H1 (cell line): ENCODE measurements around the gene IRF2BP1. TPM values are rescaled to one million over a fixed set of nuclear protein-coding genes. Genes with fewer than 3 reads are reported as not detected.

Experiments
- CTCF ChIA-PET: fragments of 300-600 bp; sonication (Branson Sonifier 250); formaldehyde crosslinking; loops from one replicate; lab custom pipeline; 2021; ENCODE audit not compliant: partially characterized antibody; lab: Charles Lee
- POLR2A ChIA-PET: fragments of 300-600 bp; sonication (Branson Sonifier 250); formaldehyde crosslinking; loops from one replicate; lab custom pipeline; 2021; ENCODE audit warnings: inconsistent platforms; ENCODE audit not compliant: partially characterized antibody; lab: Charles Lee
- DNase-seq, 2 experiments: peaks; one replicate each; pipeline versions ENCODE4 v3.0.0 to v3.0.0-alpha.2; 2010 to 2022; ENCODE audit warnings: low spot score in 2 of 2, low read depth in 1 of 2, mixed read lengths in 1 of 2
- FAIRE-seq: peaks from 2 replicates; lab custom pipeline; 2011; peaks lifted over from hg19 to GRCh38; lab: Jason Lieb, UNC
- H2AFZ ChIP-seq: 2 replicates; pipeline ENCODE4 v1.8.1; 2012; ENCODE audit warnings: low read length, inconsistent platforms
- H2AK5ac ChIP-seq: 2 replicates; pipeline ENCODE4 v1.6.1; 2013; ENCODE audit warnings: low read depth, low read length
- H2BK120ac ChIP-seq: replicated peaks from 2 replicates; pipeline ENCODE3; 2013; ENCODE audit warnings: low read depth, low read length, inconsistent platforms
- H2BK12ac ChIP-seq: 2 replicates; pipeline ENCODE4 v1.6.1; 2013; ENCODE audit warnings: low read depth, low read length
- H2BK15ac ChIP-seq: 2 replicates; pipeline ENCODE4 v1.6.1; 2013; ENCODE audit warnings: low read length
- H2BK20ac ChIP-seq: 2 replicates; pipeline ENCODE4 v1.6.1; 2013; ENCODE audit warnings: low read length
- H2BK5ac ChIP-seq: 2 replicates; pipeline ENCODE4 v1.6.1; 2013; ENCODE audit warnings: low read depth, low read length
- H3K14ac ChIP-seq: 2 replicates; pipeline ENCODE4 v1.6.1; 2013; ENCODE audit warnings: inconsistent platforms; ENCODE audit not compliant: insufficient read length
- H3K18ac ChIP-seq: 2 replicates; pipeline ENCODE4 v1.6.1; 2013; ENCODE audit warnings: low read length; ENCODE audit errors: extremely low read depth
- H3K23ac ChIP-seq: 2 replicates; pipeline ENCODE4 v1.6.1; 2013; ENCODE audit warnings: inconsistent platforms; ENCODE audit not compliant: insufficient read length
- H3K23me2 ChIP-seq: 2 replicates; pipeline ENCODE4 v1.6.1; 2013; ENCODE audit warnings: low read depth, low read length
- H3K27ac ChIP-seq: 2 replicates; pipeline ENCODE4 v1.6.1; 2011; ENCODE audit warnings: low read depth, low read length, inconsistent platforms
- H3K27me3 ChIP-seq, 4 experiments: replicated peaks in 1 of 4; 1 replicate in 1 of 4; 2 replicates in 3 of 4; pipeline versions ENCODE4 v1.6.1 to v1.8.1; 2011 to 2013; ENCODE audit warnings: low read length in 3 of 4, mild to moderate bottlenecking in 3 of 4, inconsistent platforms in 2 of 4, mixed read lengths in 2 of 4, moderate library complexity in 1 of 4; ENCODE audit not compliant: control insufficient read depth in 3 of 4, insufficient read depth in 3 of 4; ENCODE audit errors: extremely low read depth in 1 of 4
- H3K36me3 ChIP-seq, 4 experiments: 2 replicates each; pipeline versions ENCODE4 v1.6.1 to v1.8.1; 2011 to 2013; ENCODE audit warnings: mild to moderate bottlenecking in 4 of 4, low read length in 3 of 4, moderate library complexity in 2 of 4, control low read depth in 1 of 4, inconsistent platforms in 1 of 4; ENCODE audit not compliant: insufficient read depth in 4 of 4, control insufficient read depth in 2 of 4
- H3K4ac ChIP-seq: replicated peaks from 2 replicates; pipeline ENCODE3; 2013; ENCODE audit warnings: low read length, low read depth, mixed read lengths, inconsistent platforms; ENCODE audit not compliant: insufficient read length
- H3K4me1 ChIP-seq, 4 experiments: replicated peaks in 1 of 4; 1 replicate in 1 of 4; 2 replicates in 3 of 4; pipeline versions ENCODE4 v1.6.1 to v1.8.1; 2011 to 2013; ENCODE audit warnings: low read length in 3 of 4, inconsistent platforms in 2 of 4, mixed read lengths in 1 of 4; ENCODE audit not compliant: insufficient read depth in 4 of 4, control insufficient read depth in 3 of 4
- H3K4me2 ChIP-seq, 2 experiments: 2 replicates each; pipeline versions ENCODE4 v1.6.1 to v1.8.1; 2011 to 2013; ENCODE audit warnings: low read depth in 2 of 2, low read length in 2 of 2, control low read depth in 1 of 2, inconsistent platforms in 1 of 2, mild to moderate bottlenecking in 1 of 2; ENCODE audit not compliant: insufficient read depth in 1 of 2
- H3K4me3 ChIP-seq, 4 experiments: fragments of 200-600, 300-600 bp in 1 of 4; sonication (generic), shearing (Covaris generic), sonication (Bioruptor Twin) in 1 of 4; 2 replicates each; pipeline versions ENCODE4 v1.5.1 to v1.8.1; 2011 to 2016; ENCODE audit warnings: low read length in 4 of 4, low read depth in 3 of 4, control low read depth in 2 of 4, inconsistent platforms in 2 of 4, mild to moderate bottlenecking in 2 of 4, mixed read lengths in 1 of 4, moderate library complexity in 1 of 4; ENCODE audit not compliant: insufficient read depth in 2 of 4; ENCODE audit errors: extremely low read depth in 1 of 4
- H3K56ac ChIP-seq: replicated peaks from 2 replicates; pipeline ENCODE3; 2013; ENCODE audit warnings: low read depth, mild to moderate bottlenecking, mixed read lengths, low read length, inconsistent platforms; ENCODE audit not compliant: insufficient read length
- H3K79me1 ChIP-seq: 2 replicates; pipeline ENCODE4 v1.6.1; 2013; ENCODE audit warnings: low read depth, low read length, control low read depth
- H3K79me2 ChIP-seq, 2 experiments: 2 replicates each; pipeline versions ENCODE4 v1.6.1 to v1.8.1; 2012 to 2013; ENCODE audit warnings: low read length in 2 of 2, mild to moderate bottlenecking in 2 of 2, inconsistent platforms in 1 of 2; ENCODE audit not compliant: insufficient read depth in 2 of 2, control insufficient read depth in 1 of 2
- H3K9ac ChIP-seq, 4 experiments: replicated peaks in 1 of 4; 1 replicate in 1 of 4; 2 replicates in 3 of 4; pipeline versions ENCODE4 v1.6.1 to v1.8.1; 2011 to 2013; ENCODE audit warnings: low read depth in 3 of 4, low read length in 3 of 4, control low read depth in 2 of 4, mild to moderate bottlenecking in 2 of 4, moderate library complexity in 2 of 4, inconsistent platforms in 1 of 4; ENCODE audit errors: extremely low read depth in 1 of 4
- H3K9me3 ChIP-seq, 2 experiments: 2 replicates each; pipeline versions ENCODE4 v1.6.1 to v1.8.1; 2012 to 2013; ENCODE audit warnings: mild to moderate bottlenecking in 2 of 2, moderate library complexity in 2 of 2, control low read depth in 1 of 2, inconsistent platforms in 1 of 2, low read depth in 1 of 2, low read length in 1 of 2, mixed read lengths in 1 of 2; ENCODE audit not compliant: insufficient read depth in 2 of 2
- H4K20me1 ChIP-seq, 2 experiments: replicated peaks in 1 of 2; 2 replicates each; pipeline versions ENCODE3 to v1.8.1; 2011 to 2013; ENCODE audit warnings: inconsistent platforms in 2 of 2, low read length in 2 of 2, mild to moderate bottlenecking in 1 of 2; ENCODE audit not compliant: insufficient read depth in 2 of 2, control insufficient read depth in 1 of 2
- H4K5ac ChIP-seq: 2 replicates; pipeline ENCODE4 v1.6.1; 2013; ENCODE audit warnings: low read length, low read depth, mixed read lengths, inconsistent platforms; ENCODE audit not compliant: insufficient read length
- H4K8ac ChIP-seq: 2 replicates; pipeline ENCODE4 v1.8.0; 2013; ENCODE audit warnings: mild to moderate bottlenecking, moderate library complexity, low read length, inconsistent platforms; ENCODE audit not compliant: insufficient read depth; ENCODE audit errors: extremely low read depth
- H4K91ac ChIP-seq: replicated peaks from 2 replicates; pipeline ENCODE3; 2013; ENCODE audit warnings: low read length, mixed read lengths, inconsistent platforms; ENCODE audit not compliant: insufficient read length
- ASH2L ChIP-seq: fragments of 200-600, 300-600 bp; sonication (generic); IDR thresholded peaks from one replicate; pipeline ENCODE4 v1.7.1; 2017; ENCODE audit warnings: low read length
- BCL11A ChIP-seq, 2 experiments: IDR thresholded peaks; one replicate each; pipeline ENCODE4 v1.6.1; 2011; ENCODE audit warnings: low read depth in 2 of 2, low read length in 2 of 2, mild to moderate bottlenecking in 2 of 2
- CBX5 ChIP-seq: fragments of 300-800, 300-1000 bp; sonication (generic); IDR thresholded peaks from 2 replicates; pipeline ENCODE4 v1.7.1; 2016; ENCODE audit warnings: antibody characterized with exemption, low read length, low read depth
- EGR1 ChIP-seq: IDR thresholded peaks from 2 replicates; pipeline ENCODE4 v1.6.1; 2011; ENCODE audit warnings: low read depth, low read length, borderline replicate concordance
- EP300 ChIP-seq, 2 experiments: IDR thresholded peaks; 1 replicate in 1 of 2; 2 replicates in 1 of 2; pipeline ENCODE4 v1.6.1; 2011 to 2012; ENCODE audit warnings: low read depth in 2 of 2, low read length in 2 of 2, mild to moderate bottlenecking in 2 of 2, borderline replicate concordance in 1 of 2, inconsistent platforms in 1 of 2, moderate library complexity in 1 of 2
- HDAC2 ChIP-seq, 2 experiments: fragments of 300-600 bp in 1 of 2; sonication (generic) in 1 of 2; IDR thresholded peaks; 2 replicates each; pipeline ENCODE4 v1.6.1; 2011 to 2012; ENCODE audit warnings: low read depth in 2 of 2, low read length in 2 of 2, mild to moderate bottlenecking in 2 of 2, moderate library complexity in 2 of 2, borderline replicate concordance in 1 of 2, inconsistent platforms in 1 of 2
- SAP30 ChIP-seq: fragments of 300-600 bp; sonication (generic); IDR thresholded peaks from 2 replicates; pipeline ENCODE4 v1.7.1; 2012; ENCODE audit warnings: low read length, moderate library complexity, mild to moderate bottlenecking, inconsistent platforms; ENCODE audit not compliant: insufficient read depth, insufficient replicate concordance
- TAF1 ChIP-seq: IDR thresholded peaks from 2 replicates; pipeline ENCODE4 v1.6.1; 2011; ENCODE audit warnings: mild to moderate bottlenecking, low read depth, low read length
- TCF12 ChIP-seq: IDR thresholded peaks from 2 replicates; pipeline ENCODE4 v1.6.1; 2011; ENCODE audit warnings: low read depth, mild to moderate bottlenecking, low read length
- WGBS, 2 experiments: shearing (Covaris generic) in 1 of 2; methylation state at CpG; one replicate each; pipeline versions ENCODE4 v1.1.6 to v1.1.7; 2013 to 2015; ENCODE audit warnings: low lambda C conversion rate in 2 of 2, mixed read lengths in 2 of 2, inconsistent platforms in 1 of 2, low coverage in 1 of 2, missing lambda C conversion rate in 1 of 2; ENCODE audit not compliant: insufficient replicate concordance in 2 of 2, insufficient coverage in 1 of 2, insufficient read length in 1 of 2; ENCODE audit errors: extremely low coverage in 1 of 2, missing lambda C conversion rate in 1 of 2; 5-methylcytosine and 5-hydroxymethylcytosine counted together
- polyA plus RNA-seq, 7 experiments: library from polyadenylated mRNA; depleted of rRNA in 3 of 7; stranded (reverse) in 5 of 7; unstranded in 2 of 7; fragments of >200 nt in 5 of 7; fragments of 200-250 nt in 2 of 7; gene quantifications; 1 replicate in 5 of 7; 2 replicates in 1 of 7; 4 replicates in 1 of 7; pipeline versions ENCODE4 v1.2.1 to v1.2.3, GENCODE V29; 2011 to 2013; ENCODE audit warnings: missing spikeins in 2 of 7, mixed read lengths in 2 of 7
- total RNA-seq: library from RNA; stranded (reverse); fragmentation: NEBNext Ultra II Directional; extraction: Animal tissue kit (Norgen Biotek cat#: 25700); gene quantifications from 2 replicates; pipeline ENCODE4 v1.2.1, GENCODE V29; 2021

Gene IRF2BP1
- total and polyA plus RNA-seq, 2 of the 8 experiments (the other 6 are each of a cell fraction or from before 2014, with no cell fraction given), result 12.1 to 24.4 TPM

DNA sequence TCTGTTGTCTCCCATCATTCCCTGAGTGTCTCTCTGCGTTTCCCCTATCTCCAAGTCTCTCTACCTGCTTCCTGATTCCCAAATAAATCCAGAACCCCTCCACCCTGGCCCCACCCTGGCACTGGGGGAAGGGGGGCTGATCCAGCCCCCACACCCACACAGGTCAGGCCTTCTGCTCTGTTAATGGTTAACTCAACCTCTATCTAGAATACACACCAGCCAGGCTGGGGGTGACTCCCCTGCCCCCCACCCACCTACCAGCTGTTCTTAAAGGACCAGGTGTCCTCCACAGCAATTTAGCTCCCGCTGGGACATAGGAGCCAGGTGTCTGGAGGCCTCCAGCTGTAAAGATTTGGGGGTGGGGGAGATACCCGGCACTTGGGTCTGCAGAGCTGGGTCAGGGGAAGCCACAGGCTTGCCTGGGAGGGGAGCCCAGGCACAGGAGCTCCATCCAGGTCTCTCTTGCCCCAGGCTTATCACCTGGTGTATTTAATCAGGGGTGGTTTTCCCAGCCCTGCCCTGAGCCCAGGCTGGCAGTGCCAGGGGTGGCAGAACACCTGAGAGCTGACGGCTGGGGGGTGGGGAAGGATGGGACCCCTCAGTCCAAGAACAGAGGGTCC is 3.9 kb downstream of the IRF2BP1 start:
- peak overlapping the region; percentile 19 to 59 (median 48); a peak in 5 of 8 replicates for H3K4me3 ChIP-seq
- H3K14ac ChIP-seq, result no peak overlapping the region
- H3K4ac ChIP-seq, result peak overlapping the region; percentile 98
- peak overlapping the region; percentile 90; the same call in 1 of the 2 replicates for H2BK5ac ChIP-seq
- no peaks in the 10 kb centered on the region; a peak in 1 of 4 replicates for H3K79me2 ChIP-seq
- H2BK12ac ChIP-seq, result peak overlapping the region; percentile 89; the same call in 1 of the 2 replicates
- DNase-seq, result peak in 1 of 2 experiments; percentile 67
- H4K20me1 ChIP-seq, result peaks cover 3 to 16% of the 10 kb centered on the region in 2 experiments
- H3K27me3 ChIP-seq, result no peaks in the 10 kb centered on the region
- ChIA-PET POLR2A (interaction anchor here (0.8 to 9.8 kb wide), 9 partner anchors 10 to 112 kb away, joined by 3 to 277 read pairs (median 4); partner anchors contain the start of genes FOXA3 and SYMPK), CTCF (interaction anchor here (0.8 to 10.7 kb wide), 18 partner anchors 10 to 202 kb away, joined by 3 to 208 read pairs (median 4); partner anchors contain the start of genes FOXA3, MYPOP and SYMPK)
- no peak overlapping the region for H2AFZ ChIP-seq
- H2BK15ac ChIP-seq, result peak overlapping the region; percentile 95
- peak overlapping the region; percentile 78 to 83 for H3K4me2 ChIP-seq
- no peak overlapping the region for H3K23ac ChIP-seq
- H3K4me1 ChIP-seq, result peaks cover 6 to 29% (median 21%) of the 10 kb centered on the region in 4 experiments
- no peak for FAIRE-seq
- H2BK120ac ChIP-seq, result peak overlapping the region; percentile 11
- peak overlapping the region; percentile 89 for H2AK5ac ChIP-seq
- H3K56ac ChIP-seq, result no peak overlapping the region
- H3K79me1 ChIP-seq, result 0 out of 2 replicates have a peak, but pooled peaks cover 5% of the 10 kb centered on the region
- H3K9me3 ChIP-seq, result no peaks in the 10 kb centered on the region
- WGBS, 2 experiments, result 28% methylated on average over 4 of the region's 4 CpGs; no CpG with 5 or more reads in 1 of the 2 experiments
- peak overlapping the region; percentile 22; the same call in 1 of the 2 replicates for H4K8ac ChIP-seq
- H3K9ac ChIP-seq, result peak overlapping the region in 1 of 4 experiments; percentile 20; a peak in 2 of 7 replicates
- H3K27ac ChIP-seq, result peak overlapping the region; percentile 37; the same call in 1 of the 2 replicates
- peak overlapping the region; percentile 96 for H4K91ac ChIP-seq
- H3K36me3 ChIP-seq, result peaks cover 0 to 7% (median 0%) of the 10 kb centered on the region in 4 experiments; a peak in 1 of 8 replicates
- peak overlapping the region; percentile 91; the same call in 1 of the 2 replicates for H2BK20ac ChIP-seq
- H3K18ac ChIP-seq, result peak overlapping the region; percentile 81
- peak overlapping the region; percentile 25 for H4K5ac ChIP-seq
- peaks cover 11% of the 10 kb centered on the region; the same call in 1 of the 2 replicates for H3K23me2 ChIP-seq
- peak; percentile 97 for TF ChIP-seq TCF12
- 0 out of 4 replicates have a peak, but pooled peaks of 1 of the 2 experiments have one; percentile 28 for TF ChIP-seq HDAC2 (IDR thresholded peaks at IDR 0.05; ENCODE audit: borderline replicate concordance in 1 of 2, low read depth in 2 of 2, low read length in 2 of 2)
- peak; percentile 11 for TF ChIP-seq SAP30
- TF ChIP-seq TAF1, result 0 out of 2 replicates have a peak, but pooled peaks have one; percentile 16
- TF ChIP-seq EP300 (IDR thresholded peaks at IDR 0.05; ENCODE audit: borderline replicate concordance in 1 of 2, low read depth in 2 of 2, low read length in 2 of 2), result peak in 1 of 2 experiments; percentile 71; a peak in 1 of 3 replicates
- TF ChIP-seq EGR1, result peak; percentile 64; the same call in 1 of the 2 replicates
- no peak for TF ChIP-seq BCL11A (IDR thresholded peaks at IDR 0.05; ENCODE audit: low read depth in 2 of 2, low read length in 2 of 2)
- TF ChIP-seq CBX5, result no peak
- TF ChIP-seq ASH2L, result peak; percentile 25
